Activated CD4-positive, alpha-beta T cell treated with anti-CD3 and anti-CD28 coated beads, Interleukin-2, amount 50 U/mL, for 16 hours (primary cell): ENCODE data around the gene SLC39A9.
"Not testable (repeated sequence)": the region's sequence is repeated elsewhere in the genome, so short reads cannot be mapped to it uniquely, and the experiment has no call there.

Experiments
- DNase-seq: peaks from one replicate; pipeline ENCODE4 v3.0.0-alpha.2; 2020

The SLC39A9 gene

GRCh38 chr14:69428289-69428998, 30.0 kb downstream of the SLC39A9 start:
- DNase-seq: no peak

GRCh38 chr14:69429643-69430042, 31.2 kb downstream of the SLC39A9 start:
- no peak for DNase-seq

- no peak for DNase-seq
Measured at GRCh38 chr14:69430306-69430939, 31.9 kb downstream of the SLC39A9 start.

DNA sequence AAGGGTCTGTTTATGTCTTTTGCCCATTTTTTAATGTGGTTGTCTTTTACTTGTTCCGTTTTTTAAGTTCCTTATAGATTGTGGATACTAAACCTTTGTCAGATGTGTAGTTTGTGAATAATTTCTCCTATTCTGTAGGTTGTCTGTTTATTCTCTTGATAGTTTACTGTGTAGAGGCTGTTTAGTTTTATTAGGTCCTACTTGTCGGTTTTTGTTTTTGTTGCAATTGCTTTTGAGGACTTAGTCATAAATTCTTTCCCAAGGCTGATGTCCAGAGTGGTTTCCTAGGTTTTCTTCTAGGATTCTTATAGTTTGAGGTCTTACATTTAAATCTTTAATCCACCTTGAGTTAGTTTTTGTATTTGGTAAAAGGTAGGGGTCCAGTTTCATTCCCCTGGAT, 33.9 kb downstream of the SLC39A9 start:
- no peak for DNase-seq

- no peak for DNase-seq
Measured at GRCh38 chr14:69439521-69440270, 41.2 kb downstream of the SLC39A9 start.

DNA sequence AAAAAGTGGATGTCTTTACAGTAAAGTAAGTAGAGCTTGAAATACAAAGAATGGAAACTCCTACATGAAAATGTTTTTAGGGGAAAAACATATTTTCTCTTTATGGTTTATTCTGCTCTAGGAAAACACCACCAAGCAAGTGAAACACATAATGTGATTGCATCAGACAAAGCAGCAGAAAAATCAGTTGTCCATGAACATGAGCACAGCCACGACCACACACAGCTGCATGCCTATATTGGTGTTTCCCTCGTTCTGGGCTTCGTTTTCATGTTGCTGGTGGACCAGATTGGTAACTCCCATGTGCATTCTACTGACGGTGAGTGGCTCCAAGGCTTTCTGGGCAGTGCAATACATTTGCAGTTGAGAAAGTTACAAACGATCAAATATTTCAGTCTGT, 43.5 kb downstream of the SLC39A9 start:
- peak; percentile 4 for DNase-seq

DNA sequence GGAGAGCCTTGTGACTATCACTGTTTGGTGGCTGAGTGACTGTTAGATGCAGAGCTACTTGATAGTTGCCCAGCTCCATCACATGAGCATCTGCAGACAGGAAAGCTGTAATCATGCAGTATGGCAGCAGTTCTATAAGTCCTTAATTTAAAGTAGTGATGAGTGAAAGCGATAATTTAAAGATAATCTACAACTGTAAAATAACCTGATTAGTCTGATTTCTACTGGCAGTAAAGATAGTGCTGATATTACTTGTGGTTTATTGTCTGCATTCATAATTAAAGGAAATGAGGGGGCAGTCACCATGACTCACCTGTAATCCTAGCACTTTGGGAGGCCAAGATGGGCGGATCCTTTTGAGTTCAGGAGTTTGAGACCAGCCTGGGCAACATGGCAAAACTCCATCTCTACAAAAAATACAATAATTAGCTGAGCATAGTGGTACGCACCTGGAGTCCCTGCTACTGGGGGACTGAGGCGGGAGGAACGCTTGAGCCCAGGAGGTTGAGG, 44.9 kb downstream of the SLC39A9 start:
- no peak for DNase-seq

DNA sequence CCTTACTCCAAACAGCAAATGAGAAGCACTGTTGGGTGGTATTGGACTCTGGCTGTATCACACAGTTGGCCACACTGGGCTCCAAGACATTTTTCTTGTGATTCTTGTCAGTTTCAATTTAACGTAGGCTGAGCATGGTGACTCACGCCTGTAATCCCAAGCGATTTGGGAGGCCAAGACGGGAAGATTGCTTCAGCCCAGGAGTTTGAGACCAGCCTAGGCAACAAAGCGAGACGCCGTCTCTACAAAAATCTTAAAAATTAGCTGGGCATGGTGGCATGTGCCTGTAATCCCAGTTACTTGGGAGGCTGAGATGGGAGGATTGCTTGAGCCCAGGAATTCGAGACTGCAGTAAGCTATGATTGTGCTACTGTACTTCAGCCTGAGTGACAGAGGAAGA, 50.7 kb downstream of the SLC39A9 start:
- DNase-seq: no peak

DNA sequence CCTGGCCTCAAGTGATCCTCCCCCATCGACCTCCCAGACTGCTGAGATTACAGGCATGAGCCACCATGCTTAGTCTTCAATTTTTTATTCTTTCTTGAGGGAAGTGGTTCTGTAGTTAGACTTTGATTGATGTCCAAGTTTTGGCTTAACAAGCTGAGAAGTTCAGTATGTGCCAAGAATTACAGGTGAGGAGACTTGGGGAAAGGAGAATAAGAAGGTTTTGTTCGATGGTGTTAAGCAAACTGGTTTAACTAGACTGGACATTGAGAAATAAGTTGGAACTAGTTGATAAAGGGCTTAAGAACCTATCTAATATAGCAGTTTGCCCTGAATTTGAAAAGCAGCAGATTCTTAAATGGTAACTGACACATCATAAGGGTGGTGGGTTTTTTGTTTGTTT, 53.4 kb downstream of the SLC39A9 start:
- no peak for DNase-seq

DNA sequence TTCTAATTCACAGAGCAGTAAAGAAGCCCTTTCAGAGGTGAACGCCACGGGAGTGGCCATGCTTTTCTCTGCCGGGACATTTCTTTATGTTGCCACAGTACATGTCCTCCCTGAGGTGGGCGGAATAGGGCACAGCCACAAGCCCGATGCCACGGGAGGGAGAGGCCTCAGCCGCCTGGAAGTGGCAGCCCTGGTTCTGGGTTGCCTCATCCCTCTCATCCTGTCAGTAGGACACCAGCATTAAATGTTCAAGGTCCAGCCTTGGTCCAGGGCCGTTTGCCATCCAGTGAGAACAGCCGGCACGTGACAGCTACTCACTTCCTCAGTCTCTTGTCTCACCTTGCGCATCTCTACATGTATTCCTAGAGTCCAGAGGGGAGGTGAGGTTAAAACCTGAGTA, 59.9 kb downstream of the SLC39A9 start:
- no peak for DNase-seq

DNA sequence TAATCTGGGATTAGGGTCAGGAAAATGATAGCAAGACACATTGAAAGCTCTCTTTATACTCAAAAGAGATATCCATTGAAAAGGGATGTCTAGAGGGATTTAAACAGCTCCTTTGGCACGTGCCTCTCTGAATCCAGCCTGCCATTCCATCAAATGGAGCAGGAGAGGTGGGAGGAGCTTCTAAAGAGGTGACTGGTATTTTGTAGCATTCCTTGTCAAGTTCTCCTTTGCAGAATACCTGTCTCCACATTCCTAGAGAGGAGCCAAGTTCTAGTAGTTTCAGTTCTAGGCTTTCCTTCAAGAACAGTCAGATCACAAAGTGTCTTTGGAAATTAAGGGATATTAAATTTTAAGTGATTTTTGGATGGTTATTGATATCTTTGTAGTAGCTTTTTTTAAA, 60.6 kb downstream of the SLC39A9 start:
- no peak for DNase-seq

GRCh38 chr14:69460093-69460701, 61.7 kb downstream of the SLC39A9 start:
- DNase-seq: peak; percentile 68

DNA sequence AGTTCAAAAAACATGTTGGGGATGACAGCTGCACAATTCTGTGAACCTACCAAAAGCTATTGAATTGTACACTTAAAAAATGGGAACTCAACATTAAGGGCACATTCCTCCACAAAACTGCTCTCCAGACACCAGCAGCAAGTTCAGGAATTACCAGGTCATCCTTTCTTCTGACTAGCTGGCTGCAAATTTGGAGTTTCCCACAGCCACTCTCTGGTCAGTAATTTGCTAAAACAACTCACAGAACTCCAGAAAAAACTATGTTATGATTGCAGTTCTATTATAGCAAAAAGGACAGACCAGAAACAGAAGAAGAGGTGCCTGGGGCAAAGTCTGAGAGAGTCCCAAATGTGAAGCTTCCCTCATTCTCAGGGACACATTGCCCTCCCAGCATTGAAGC, 65.9 kb downstream of the SLC39A9 start:
- DNase-seq: no peak

- no peak for DNase-seq
Measured at GRCh38 chr14:69464829-69465228, 66.3 kb downstream of the SLC39A9 start.

DNA sequence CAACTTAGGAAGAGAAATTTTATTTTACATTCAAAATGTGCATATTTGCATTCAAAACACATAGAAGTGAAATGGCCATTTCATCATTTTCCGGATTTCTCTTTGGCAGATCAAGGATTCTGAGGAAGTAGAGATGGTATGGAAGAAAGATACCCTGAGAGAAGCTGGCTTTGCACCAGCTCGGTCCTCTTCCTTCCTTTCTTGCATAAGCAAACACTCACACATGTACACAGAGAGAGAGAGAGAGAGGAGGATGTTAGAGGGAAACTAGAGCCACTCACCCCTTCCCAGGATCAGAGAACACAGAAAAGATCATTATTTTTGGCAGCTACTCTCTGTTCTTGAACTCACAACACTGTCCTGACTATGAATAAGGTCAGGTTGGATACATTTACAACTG, 70.5 kb downstream of the SLC39A9 start:
- no peak for DNase-seq

DNA sequence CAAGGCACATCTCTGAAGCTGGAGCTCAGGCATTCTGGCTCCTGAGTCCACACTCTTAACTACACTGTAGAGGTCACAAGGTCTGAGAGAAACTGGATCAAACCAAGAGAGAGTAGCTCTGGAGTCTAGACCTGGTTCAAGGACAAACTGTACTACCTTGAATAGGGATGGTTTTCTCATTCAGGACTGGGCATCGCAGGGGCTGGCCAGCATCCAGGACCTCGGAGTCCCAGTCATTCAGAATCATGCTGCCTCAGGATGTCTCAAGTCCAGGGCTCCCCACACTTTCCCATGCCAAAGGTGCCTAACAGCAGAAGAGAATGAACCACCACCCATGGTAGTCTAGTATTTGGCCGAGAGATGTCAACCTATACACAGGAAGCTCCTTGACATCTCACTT, 72.9 kb downstream of the SLC39A9 start:
- no peak for DNase-seq

GRCh38 chr14:69471916-69472315, 73.4 kb downstream of the SLC39A9 start:
- DNase-seq: peak; percentile 35

DNA sequence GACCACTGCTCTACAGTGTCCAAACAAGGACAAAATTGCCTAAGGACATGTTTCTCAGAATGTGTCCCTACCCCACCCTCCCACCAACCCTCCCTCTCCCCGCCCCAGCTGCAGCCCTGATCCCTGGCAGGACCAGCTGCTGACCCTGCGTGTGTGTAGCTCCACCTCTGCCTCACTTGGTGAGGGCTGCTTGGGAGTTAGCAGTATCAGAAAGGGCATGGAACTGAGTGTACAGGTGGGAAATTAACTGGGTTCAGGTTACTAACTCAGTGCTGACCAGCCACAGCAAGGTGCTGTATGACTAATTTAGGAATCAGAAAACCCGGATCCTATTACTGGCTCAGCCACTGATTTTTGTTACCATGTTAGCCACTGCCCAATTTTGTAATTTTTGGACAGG, 74.8 kb downstream of the SLC39A9 start:
- no peak for DNase-seq

GRCh38 chr14:69473946-69474345, 75.5 kb downstream of the SLC39A9 start:
- DNase-seq: no peak

GRCh38 chr14:69475194-69475818, 76.8 kb downstream of the SLC39A9 start:
- DNase-seq: peak; percentile 38

GRCh38 chr14:69476824-69477450, 78.4 kb downstream of the SLC39A9 start:
- not testable (repeated sequence) for DNase-seq

- DNase-seq: not testable (repeated sequence)
Measured at GRCh38 chr14:69478055-69478454, 79.6 kb downstream of the SLC39A9 start.
